Tibial nerve (tissue), 4 donors: ENCODE data around the gene CNTN5. TPM values are rescaled to one million over a fixed set of nuclear protein-coding genes. Genes with fewer than 3 reads are reported as not detected.

Experiments used
- DNase-seq, 2 donors: peaks; one replicate each; pipeline ENCODE4 v3.0.0-alpha.2; 2019; ENCODE audit warnings: low spot score in 2 of 2
- H3K27ac ChIP-seq, 4 donors: fragments of 200-600 bp; sonication (generic) in 3 of 4; one replicate each; pipeline ENCODE4 v1.5.1; 2017 to 2019; ENCODE audit warnings: mild to moderate bottlenecking in 1 of 4
- H3K27me3 ChIP-seq, 2 donors: fragments of 200-600 bp; sonication (generic) in 1 of 2; one replicate each; pipeline versions ENCODE4 v1.5.1 to v1.6.0; 2017 to 2019
- H3K36me3 ChIP-seq, 3 donors: fragments of 200-600 bp; sonication (generic); one replicate each; pipeline ENCODE4 v1.5.1; 2018 to 2019
- H3K4me1 ChIP-seq, 4 donors: fragments of 200-600 bp; sonication (generic) in 3 of 4; one replicate each; pipeline ENCODE4 v1.5.1; 2017 to 2019
- H3K4me3 ChIP-seq, 4 donors: fragments of 200-600 bp; sonication (generic) in 3 of 4; one replicate each; pipeline ENCODE4 v1.5.1; 2017 to 2019; ENCODE audit warnings: mild to moderate bottlenecking in 1 of 4, moderate library complexity in 1 of 4
- H3K9me3 ChIP-seq, 4 donors: fragments of 200-600 bp; sonication (generic) in 3 of 4; one replicate each; pipeline ENCODE4 v1.5.1; 2017 to 2019
- CTCF ChIP-seq, 5 experiments: fragments of 200-600 bp in 3 of 5; fragments of 450-650 bp in 2 of 5; sonication (generic) in 3 of 5; IDR thresholded peaks; one replicate each; pipeline ENCODE4 v1.5.1; 2016 to 2019; ENCODE audit warnings: antibody characterized with exemption in 5 of 5, mild to moderate bottlenecking in 3 of 5, moderate library complexity in 2 of 5
- EP300 ChIP-seq, 2 donors: sonication (generic); formaldehyde crosslinking; IDR thresholded peaks; one replicate each; pipeline ENCODE4 v1.6.1; 2017; ENCODE audit warnings: antibody characterized with exemption in 2 of 2, mild to moderate bottlenecking in 1 of 2
- POLR2A ChIP-seq, 2 donors: fragments of 450-650 bp; IDR thresholded peaks; one replicate each; pipeline ENCODE4 v1.6.1; 2017; ENCODE audit warnings: antibody characterized with exemption in 2 of 2, mild to moderate bottlenecking in 2 of 2, moderate library complexity in 2 of 2
- WGBS, 2 donors: methylation state at CpG; one replicate each; pipeline ENCODE4 v1.1.5; 2018; 5-methylcytosine and 5-hydroxymethylcytosine counted together
- total RNA-seq, 4 donors: library from RNA; depleted of rRNA; stranded (reverse); fragments of >200 nt; gene quantifications; one replicate each; pipeline ENCODE4 v1.1.0, GENCODE V29; 2016

The CNTN5 gene
- total RNA-seq, 4 donors from 2014 or later = under 0.01 to 0.22 TPM; not detected in 2

- H3K4me1 ChIP-seq = no peaks in the 10 kb centered on the region
- no peak for DNase-seq
- H3K27ac ChIP-seq = no peak overlapping the region
- H3K27me3 ChIP-seq = no peaks in the 10 kb centered on the region
- no peak overlapping the region for H3K4me3 ChIP-seq
- no peaks in the 10 kb centered on the region for H3K9me3 ChIP-seq
- H3K36me3 ChIP-seq = no peaks in the 10 kb centered on the region
- TF ChIP-seq POLR2A (IDR thresholded peaks at IDR 0.05) (no peak), EP300 (IDR thresholded peaks at IDR 0.05) (no peak), CTCF (IDR thresholded peaks at IDR 0.05) (no peak)
- WGBS, 2 donors = 31 to 42% methylated on average over 4 of the region's 4 CpGs
Observed at GRCh38 chr11:99383648-99384245, 363.0 kb downstream of the CNTN5 start.

- DNase-seq = no peak
- no peak overlapping the region for H3K27ac ChIP-seq
- no peaks in the 10 kb centered on the region for H3K36me3 ChIP-seq
- no peaks in the 10 kb centered on the region for H3K27me3 ChIP-seq
- no peak overlapping the region for H3K4me3 ChIP-seq
- WGBS, 2 donors = 78% methylated on average over 4 of the region's 4 CpGs
- no peaks in the 10 kb centered on the region for H3K4me1 ChIP-seq
- TF ChIP-seq EP300 (IDR thresholded peaks at IDR 0.05) = no peak
- TF ChIP-seq CTCF (IDR thresholded peaks at IDR 0.05) = no peak
- no peak for TF ChIP-seq POLR2A (IDR thresholded peaks at IDR 0.05)
- H3K9me3 ChIP-seq = no peaks in the 10 kb centered on the region
Observed at GRCh38 chr11:99391245-99391644, 370.5 kb downstream of the CNTN5 start.

GRCh38 chr11:99406345-99406744 lies 385.6 kb downstream of the CNTN5 start:
- Histone ChIP-seq H3K4me1 (no peaks in the 10 kb centered on the region), H3K27ac (no peak overlapping the region), H3K27me3 (no peaks in the 10 kb centered on the region), H3K9me3 (no peaks in the 10 kb centered on the region), H3K36me3 (no peaks in the 10 kb centered on the region), H3K4me3 (no peak overlapping the region)
- WGBS, 2 donors = 81 to 83% methylated on average over 2 of the region's 2 CpGs
- DNase-seq = no peak
- TF ChIP-seq EP300 (IDR thresholded peaks at IDR 0.05) = no peak
- TF ChIP-seq CTCF (IDR thresholded peaks at IDR 0.05) = no peak
- no peak for TF ChIP-seq POLR2A (IDR thresholded peaks at IDR 0.05)

- DNase-seq = no peak
- WGBS, 2 donors = 91 to 98% methylated on average over 3 of the region's 3 CpGs
- H3K36me3 ChIP-seq = no peaks in the 10 kb centered on the region
- H3K27ac ChIP-seq = no peak overlapping the region
- H3K4me3 ChIP-seq = no peak overlapping the region
- no peaks in the 10 kb centered on the region for H3K27me3 ChIP-seq
- H3K9me3 ChIP-seq = no peaks in the 10 kb centered on the region
- no peaks in the 10 kb centered on the region for H3K4me1 ChIP-seq
- TF ChIP-seq EP300 (IDR thresholded peaks at IDR 0.05) = no peak
- no peak for TF ChIP-seq POLR2A (IDR thresholded peaks at IDR 0.05)
- TF ChIP-seq CTCF (IDR thresholded peaks at IDR 0.05) = no peak
Observed at GRCh38 chr11:99410636-99411035, 389.9 kb downstream of the CNTN5 start.

- H3K27ac ChIP-seq = no peak overlapping the region
- DNase-seq = no peak
- no peaks in the 10 kb centered on the region for H3K27me3 ChIP-seq
- H3K9me3 ChIP-seq = no peaks in the 10 kb centered on the region
- no peak for TF ChIP-seq EP300 (IDR thresholded peaks at IDR 0.05)
- no peak for TF ChIP-seq CTCF (IDR thresholded peaks at IDR 0.05)
- no peak for TF ChIP-seq POLR2A (IDR thresholded peaks at IDR 0.05)
- WGBS, 2 donors = 33 to 46% methylated on average over 1 of the region's 1 CpG
- H3K4me3 ChIP-seq = no peak overlapping the region
- no peaks in the 10 kb centered on the region for H3K36me3 ChIP-seq
- no peaks in the 10 kb centered on the region for H3K4me1 ChIP-seq
Observed at GRCh38 chr11:99418927-99419720, 398.4 kb downstream of the CNTN5 start.
